DOHH2 (cell line): Measurements from ENCODE around the gene OPA3.

Experiments used
- EZH2phosphoT487 ChIP-seq: fragments of 200-600 bp; sonication (generic); IDR thresholded peaks from 2 replicates; pipeline ENCODE4 v1.6.1; 2017; ENCODE audit warnings: borderline replicate concordance, mild to moderate bottlenecking, antibody characterized with exemption, low read length, moderate library complexity, mixed read lengths
- TF ChIP-seq, protein P1 (sequence below): fragments of 200-600 bp; sonication (generic); IDR thresholded peaks from one replicate; pipeline ENCODE4 v1.5.1; 2014; ENCODE audit warnings: antibody characterized with exemption, mild to moderate bottlenecking, low read depth, low read length; ENCODE audit not compliant: poor library complexity, severe bottlenecking

DNA sequence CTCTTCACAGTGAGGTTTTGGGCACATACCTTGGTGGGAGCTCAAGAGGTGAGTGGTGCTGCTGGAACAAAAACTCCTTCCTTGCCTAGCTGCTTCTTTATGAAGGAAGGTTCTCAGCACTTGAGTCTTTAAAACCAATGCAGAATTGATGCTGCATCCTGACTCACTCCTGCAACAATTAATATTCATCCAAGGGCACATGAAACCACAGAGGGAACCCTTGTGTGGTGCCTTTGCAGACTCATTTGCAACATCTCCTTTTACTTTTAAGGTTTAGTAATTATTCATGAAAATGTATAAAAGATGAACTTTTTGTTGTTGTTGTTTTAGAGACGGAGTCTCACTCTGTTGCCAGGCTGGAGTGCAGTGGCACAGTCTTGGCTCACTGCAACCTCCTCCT lies 30.1 kb downstream of the OPA3 start:
- TF ChIP-seq, protein P1, sequence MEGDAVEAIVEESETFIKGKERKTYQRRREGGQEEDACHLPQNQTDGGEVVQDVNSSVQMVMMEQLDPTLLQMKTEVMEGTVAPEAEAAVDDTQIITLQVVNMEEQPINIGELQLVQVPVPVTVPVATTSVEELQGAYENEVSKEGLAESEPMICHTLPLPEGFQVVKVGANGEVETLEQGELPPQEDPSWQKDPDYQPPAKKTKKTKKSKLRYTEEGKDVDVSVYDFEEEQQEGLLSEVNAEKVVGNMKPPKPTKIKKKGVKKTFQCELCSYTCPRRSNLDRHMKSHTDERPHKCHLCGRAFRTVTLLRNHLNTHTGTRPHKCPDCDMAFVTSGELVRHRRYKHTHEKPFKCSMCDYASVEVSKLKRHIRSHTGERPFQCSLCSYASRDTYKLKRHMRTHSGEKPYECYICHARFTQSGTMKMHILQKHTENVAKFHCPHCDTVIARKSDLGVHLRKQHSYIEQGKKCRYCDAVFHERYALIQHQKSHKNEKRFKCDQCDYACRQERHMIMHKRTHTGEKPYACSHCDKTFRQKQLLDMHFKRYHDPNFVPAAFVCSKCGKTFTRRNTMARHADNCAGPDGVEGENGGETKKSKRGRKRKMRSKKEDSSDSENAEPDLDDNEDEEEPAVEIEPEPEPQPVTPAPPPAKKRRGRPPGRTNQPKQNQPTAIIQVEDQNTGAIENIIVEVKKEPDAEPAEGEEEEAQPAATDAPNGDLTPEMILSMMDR: no peak
- TF ChIP-seq EZH2phosphoT487: no peak
